BE2C (cell line): ENCODE measurements around the gene PCYT1B. TPM values are rescaled to one million over a fixed set of nuclear protein-coding genes. Genes with fewer than 3 reads are reported as not detected.

Source experiments
- DNase-seq: peaks from one replicate; pipeline ENCODE4 v3.0.0-alpha.2; 2020
- H3K27me3 ChIP-seq: fragments of 250-450 bp; sonication (Bioruptor Pico); 2 replicates; pipeline ENCODE4 v1.5.1; 2020; ENCODE audit warnings: mild to moderate bottlenecking
- H3K36me3 ChIP-seq: fragments of 250-450 bp; sonication (Bioruptor Pico); 2 replicates; pipeline ENCODE4 v1.5.1; 2020; ENCODE audit warnings: mild to moderate bottlenecking
- H3K4me1 ChIP-seq: fragments of 250-450 bp; sonication (Bioruptor Pico); 2 replicates; pipeline ENCODE4 v1.5.1; 2020
- H3K4me3 ChIP-seq: 2 replicates; pipeline ENCODE4 v1.5.1; 2011; ENCODE audit warnings: low read depth, low read length
- H3K9me3 ChIP-seq: fragments of 250-450 bp; sonication (Bioruptor Pico); 2 replicates; pipeline ENCODE4 v1.5.1; 2020
- polyA plus RNA-seq: library from polyadenylated mRNA; unstranded; fragments of >200 nt; gene quantifications from one replicate; pipeline ENCODE4 v1.2.1, GENCODE V29; 2012; ENCODE audit warnings: low read depth, missing spikeins; ENCODE audit not compliant: insufficient read length, insufficient read depth
- TF ChIP-seq, protein P1 (sequence below): IDR thresholded peaks from 2 replicates; pipeline ENCODE4 v1.5.1; 2012; ENCODE audit warnings: mild to moderate bottlenecking, low read depth, low read length

Gene PCYT1B
- 0.97 TPM for polyA plus RNA-seq

- H3K4me1 ChIP-seq: no peaks in the 10 kb centered on the region
- no peaks in the 10 kb centered on the region for H3K27me3 ChIP-seq
- TF ChIP-seq, protein P1, sequence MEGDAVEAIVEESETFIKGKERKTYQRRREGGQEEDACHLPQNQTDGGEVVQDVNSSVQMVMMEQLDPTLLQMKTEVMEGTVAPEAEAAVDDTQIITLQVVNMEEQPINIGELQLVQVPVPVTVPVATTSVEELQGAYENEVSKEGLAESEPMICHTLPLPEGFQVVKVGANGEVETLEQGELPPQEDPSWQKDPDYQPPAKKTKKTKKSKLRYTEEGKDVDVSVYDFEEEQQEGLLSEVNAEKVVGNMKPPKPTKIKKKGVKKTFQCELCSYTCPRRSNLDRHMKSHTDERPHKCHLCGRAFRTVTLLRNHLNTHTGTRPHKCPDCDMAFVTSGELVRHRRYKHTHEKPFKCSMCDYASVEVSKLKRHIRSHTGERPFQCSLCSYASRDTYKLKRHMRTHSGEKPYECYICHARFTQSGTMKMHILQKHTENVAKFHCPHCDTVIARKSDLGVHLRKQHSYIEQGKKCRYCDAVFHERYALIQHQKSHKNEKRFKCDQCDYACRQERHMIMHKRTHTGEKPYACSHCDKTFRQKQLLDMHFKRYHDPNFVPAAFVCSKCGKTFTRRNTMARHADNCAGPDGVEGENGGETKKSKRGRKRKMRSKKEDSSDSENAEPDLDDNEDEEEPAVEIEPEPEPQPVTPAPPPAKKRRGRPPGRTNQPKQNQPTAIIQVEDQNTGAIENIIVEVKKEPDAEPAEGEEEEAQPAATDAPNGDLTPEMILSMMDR: no peak
- DNase-seq: peak; percentile 85
- H3K4me3 ChIP-seq: peak within 1 kb of the TSS; percentile 64
- no peaks in the 10 kb centered on the region for H3K9me3 ChIP-seq
- H3K36me3 ChIP-seq: no peaks in the 10 kb centered on the region
Observed at GRCh38 chrX:24647257-24648058, at the start of gene PCYT1B. PCYT1B (minus strand) TSS chrX:24647347; CDS start chrX:24647105, 242 bp downstream.

DNA sequence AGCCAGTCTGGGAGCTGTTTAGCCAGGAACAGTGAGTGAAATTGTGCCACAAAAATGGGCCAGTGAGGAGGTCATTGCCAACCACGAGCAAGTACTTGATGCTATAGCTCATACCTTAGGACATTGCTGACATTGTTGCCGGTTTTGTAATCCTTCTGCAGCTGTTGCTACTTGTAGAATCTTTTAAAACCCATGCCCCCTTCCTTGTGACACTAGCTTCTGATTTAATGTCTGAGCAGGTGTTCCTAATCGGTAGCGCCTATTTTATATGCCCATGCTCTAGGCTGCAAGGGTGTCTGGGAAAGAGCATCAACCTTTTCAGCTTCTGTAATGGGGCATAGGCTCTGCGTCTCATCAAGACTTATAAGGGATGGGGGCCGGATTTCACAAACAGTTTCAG is 49.1 kb upstream of the PCYT1B start:
- Histone ChIP-seq H3K4me1 (no peaks in the 10 kb centered on the region; the same call in 1 of the 2 replicates), H3K9me3 (no peaks in the 10 kb centered on the region), H3K27me3 (no peaks in the 10 kb centered on the region), H3K36me3 (peaks cover 5% of the 10 kb centered on the region; the same call in 1 of the 2 replicates), H3K4me3 (no peak overlapping the region)
- DNase-seq: no peak
- TF ChIP-seq, protein P1: no peak

DNA sequence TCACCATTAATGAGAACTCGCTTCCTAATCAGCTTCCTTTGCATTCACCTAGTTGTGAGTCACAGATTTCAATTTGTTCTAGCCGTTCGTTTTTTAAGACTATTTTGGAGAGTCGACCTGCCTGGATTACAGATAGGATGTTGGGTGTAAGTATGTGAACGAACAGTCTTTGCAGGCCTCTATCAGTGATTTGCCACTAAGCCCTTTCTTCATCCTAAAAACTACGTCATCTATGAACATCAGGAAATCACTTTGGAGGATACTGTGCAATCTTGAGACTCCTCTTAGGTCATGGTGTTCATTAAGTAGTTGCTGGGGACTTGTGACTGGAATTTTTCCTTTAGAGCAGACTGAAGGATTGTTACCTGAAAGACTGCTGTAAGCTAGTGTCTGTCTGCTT is 47.7 kb upstream of the PCYT1B start:
- DNase-seq: no peak
- peak overlapping the region; percentile 85 for H3K4me3 ChIP-seq
- H3K36me3 ChIP-seq: peaks cover 2% of the 10 kb centered on the region; the same call in 1 of the 2 replicates
- no peaks in the 10 kb centered on the region; the same call in 1 of the 2 replicates for H3K4me1 ChIP-seq
- no peaks in the 10 kb centered on the region for H3K27me3 ChIP-seq
- no peaks in the 10 kb centered on the region for H3K9me3 ChIP-seq
- TF ChIP-seq, protein P1: no peak

- H3K4me3 ChIP-seq: peak within 1 kb of the TSS; percentile 85
- no peaks in the 10 kb centered on the region for H3K36me3 ChIP-seq
- DNase-seq: peak; percentile 93
- TF ChIP-seq, protein P1: peak; percentile 46
- no peaks in the 10 kb centered on the region; the same call in 1 of the 2 replicates for H3K4me1 ChIP-seq
- H3K9me3 ChIP-seq: no peaks in the 10 kb centered on the region
- H3K27me3 ChIP-seq: no peaks in the 10 kb centered on the region
Observed at GRCh38 chrX:24693453-24694202, 46.5 kb upstream of the PCYT1B start, which contains the start of gene POLA1. POLA1 (plus strand) TSS chrX:24693918; CDS start chrX:24693962, 44 bp downstream.

DNA sequence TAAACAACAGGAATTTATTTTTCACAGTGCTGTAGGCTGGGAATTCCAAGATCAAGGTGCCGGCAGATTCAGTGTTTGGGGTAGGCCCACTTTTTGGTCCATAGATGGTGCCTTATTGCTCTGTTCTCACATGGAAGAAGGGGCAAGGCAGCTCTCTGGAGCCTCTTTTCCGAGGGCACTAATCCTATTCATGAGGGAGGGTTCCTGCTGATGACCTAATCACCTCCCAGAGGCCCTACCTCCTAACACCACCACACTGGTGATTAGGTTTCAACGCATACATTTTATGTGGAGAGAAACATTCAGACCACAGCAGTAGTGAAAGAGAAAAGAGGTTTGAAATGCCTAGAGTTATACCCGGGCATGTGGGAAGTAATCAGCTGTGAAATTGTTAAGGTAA is 45.2 kb upstream of the PCYT1B start:
- no peak for DNase-seq
- Histone ChIP-seq H3K4me1 (no peaks in the 10 kb centered on the region; the same call in 1 of the 2 replicates), H3K36me3 (no peaks in the 10 kb centered on the region), H3K27me3 (no peaks in the 10 kb centered on the region), H3K9me3 (no peaks in the 10 kb centered on the region), H3K4me3 (no peak overlapping the region)
- TF ChIP-seq, protein P1: no peak

GRCh38 chrX:24684048-24684447 is 36.9 kb upstream of the PCYT1B start:
- H3K27me3 ChIP-seq: no peaks in the 10 kb centered on the region
- no peaks in the 10 kb centered on the region for H3K4me1 ChIP-seq
- TF ChIP-seq, protein P1: no peak
- no peak for DNase-seq
- H3K36me3 ChIP-seq: no peaks in the 10 kb centered on the region
- no peaks in the 10 kb centered on the region for H3K9me3 ChIP-seq
- no peak overlapping the region for H3K4me3 ChIP-seq
